ENCODE measurements around the gene ODAPH.

- no peak for TF ChIP-seq POLR2A (IDR thresholded peaks at IDR 0.05)
- TF ChIP-seq CTCF (IDR thresholded peaks at IDR 0.05), result no peak
These were observed 6.8 kb upstream of the ODAPH start for GRCh38 chr4:75549019-75549418.
